HTR-8/SVneo (cell line): ENCODE measurements around the gene COL13A1.

Experiments used
- DNase-seq: peaks from one replicate; pipeline ENCODE4 v3.0.0; 2011; ENCODE audit warnings: low spot score, mixed read lengths; ENCODE audit not compliant: insufficient read length
- FAIRE-seq: peaks from 2 replicates; lab custom pipeline; 2011; peaks lifted over from hg19 to GRCh38; lab: Jason Lieb, UNC

COL13A1 gene

DNA sequence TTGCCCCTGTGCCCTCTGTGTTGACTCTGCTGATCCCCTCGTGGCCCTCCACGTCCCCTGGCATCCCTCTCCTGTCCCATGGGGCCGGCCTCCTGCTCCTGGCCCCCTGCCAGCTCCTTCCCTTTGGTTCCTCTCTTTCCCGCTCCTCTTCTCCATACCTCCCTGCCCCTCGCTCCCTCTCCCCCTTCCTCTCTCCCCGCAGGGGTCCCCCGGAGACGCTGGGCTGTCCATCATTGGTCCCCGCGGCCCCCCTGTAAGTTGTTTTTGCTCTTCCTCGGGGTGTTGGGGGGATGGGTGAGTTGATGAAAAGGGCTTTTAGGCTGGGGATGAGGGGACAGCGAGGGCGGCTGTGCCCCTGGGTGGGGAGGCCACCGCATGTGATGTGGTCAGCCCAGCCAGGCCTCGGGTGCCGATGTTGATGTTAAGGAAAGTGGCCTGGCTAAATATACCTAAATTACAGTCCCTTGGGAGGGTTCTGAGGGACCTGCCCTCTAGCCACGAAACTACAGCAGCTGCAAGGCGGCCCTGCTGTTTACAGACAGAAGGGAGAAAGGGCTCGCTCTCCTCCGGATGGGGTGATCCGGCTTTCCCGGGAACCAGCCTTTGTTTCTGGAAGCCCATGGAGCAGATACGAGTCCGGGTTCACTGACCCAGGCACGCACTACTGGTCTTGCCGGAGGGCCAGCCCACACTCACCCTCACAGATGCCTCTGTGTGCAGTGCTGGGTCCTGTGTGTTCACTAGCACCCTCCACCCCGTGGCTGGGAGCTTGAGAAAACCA is 78.8 kb downstream of the COL13A1 start:
- FAIRE-seq (no peak), DNase-seq (no peak)

GRCh38 chr10:69881202-69881601 is 79.5 kb downstream of the COL13A1 start:
- FAIRE-seq (no peak), DNase-seq (no peak)

- no peak for FAIRE-seq
Observed at GRCh38 chr10:69883310-69884023, 81.8 kb downstream of the COL13A1 start.

GRCh38 chr10:69884024-69884367 is 82.3 kb downstream of the COL13A1 start:
- no peak for DNase-seq
- no peak for FAIRE-seq

More at GRCh38 chr10:69883310-69884023, 81.8 kb downstream of the COL13A1 start:
- DNase-seq: no peak

DNA sequence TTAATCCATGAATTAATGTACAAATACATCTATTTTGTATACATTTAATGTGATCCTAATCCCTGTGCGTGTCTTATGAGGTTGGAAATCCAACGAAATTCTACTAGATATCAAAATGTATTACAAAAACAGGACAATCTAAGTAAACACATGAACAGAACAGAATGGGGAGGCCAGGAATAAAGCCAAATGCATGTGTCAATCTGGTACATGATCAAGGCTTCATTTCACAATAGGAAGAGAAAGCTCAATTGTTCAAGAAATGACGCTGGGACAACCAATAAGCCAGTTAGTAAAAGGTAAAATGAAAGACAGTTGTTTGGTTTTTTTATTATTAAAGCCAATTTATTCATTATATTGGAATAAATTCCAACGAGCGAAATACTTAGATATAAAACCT is 83.0 kb downstream of the COL13A1 start:
- FAIRE-seq (no peak), DNase-seq (no peak)

- FAIRE-seq: no peak
- no peak for DNase-seq
Observed at GRCh38 chr10:69885379-69886013, 83.8 kb downstream of the COL13A1 start.

DNA sequence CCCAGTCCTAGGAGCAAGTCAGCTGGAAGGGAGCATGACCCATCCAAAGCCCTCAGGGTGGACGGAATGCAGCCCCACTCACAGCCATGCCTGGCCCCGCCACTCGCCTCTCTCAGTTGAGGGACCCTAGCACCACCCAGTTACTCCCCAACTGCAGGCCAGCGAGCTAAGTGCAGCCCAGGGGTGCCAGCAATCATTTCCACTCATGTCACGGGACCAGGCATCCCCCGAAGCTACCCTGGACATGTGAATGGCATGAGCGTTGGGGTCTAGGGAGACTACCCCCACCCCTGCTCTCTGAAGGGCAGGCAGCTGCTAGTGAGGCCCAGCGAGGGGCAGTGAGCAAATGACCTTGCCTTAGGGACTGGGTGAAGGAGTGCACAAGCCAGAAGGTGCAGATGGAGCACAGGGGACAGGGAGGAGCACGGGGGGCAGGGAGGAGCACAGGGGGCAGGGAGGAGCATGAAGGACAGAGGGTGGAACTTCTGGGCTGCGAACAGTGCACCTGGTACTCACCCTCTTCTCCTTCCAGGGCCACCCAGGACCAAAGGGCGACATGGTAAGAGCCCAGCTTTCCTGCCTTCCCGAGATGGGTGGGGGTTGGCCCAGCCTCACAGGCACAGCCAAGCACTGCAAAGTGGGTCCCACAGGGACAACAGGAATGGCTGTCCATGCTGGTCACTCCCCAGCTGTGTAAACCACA is 87.3 kb downstream of the COL13A1 start:
- no peak for DNase-seq
- FAIRE-seq: no peak

GRCh38 chr10:69890065-69890847 is 88.5 kb downstream of the COL13A1 start:
- FAIRE-seq (no peak), DNase-seq (no peak)

- DNase-seq (no peak), FAIRE-seq (no peak)
Observed at GRCh38 chr10:69891057-69891617, 89.4 kb downstream of the COL13A1 start.

- DNase-seq: no peak
- no peak for FAIRE-seq
Observed at GRCh38 chr10:69892406-69892805, 90.7 kb downstream of the COL13A1 start.

DNA sequence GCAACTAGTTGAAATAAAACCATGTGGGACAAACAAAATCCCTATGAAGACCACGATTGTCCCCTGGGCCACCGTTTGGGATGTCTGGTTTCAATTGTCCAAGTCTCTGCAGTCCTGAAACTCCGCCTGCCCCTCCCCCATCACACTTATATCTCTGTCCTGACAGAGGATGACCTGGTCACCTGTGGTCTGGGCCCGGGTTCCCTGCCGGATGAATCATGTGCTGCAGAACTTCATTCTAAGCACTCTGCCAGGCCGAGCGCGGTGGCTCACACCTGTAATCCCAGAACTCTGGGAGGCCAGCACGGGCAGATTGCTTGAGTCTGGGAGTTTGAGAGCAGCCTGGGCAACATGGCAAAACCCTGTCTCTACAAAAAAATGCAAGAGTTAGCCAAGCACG is 91.1 kb downstream of the COL13A1 start:
- FAIRE-seq (no peak), DNase-seq (no peak)

DNA sequence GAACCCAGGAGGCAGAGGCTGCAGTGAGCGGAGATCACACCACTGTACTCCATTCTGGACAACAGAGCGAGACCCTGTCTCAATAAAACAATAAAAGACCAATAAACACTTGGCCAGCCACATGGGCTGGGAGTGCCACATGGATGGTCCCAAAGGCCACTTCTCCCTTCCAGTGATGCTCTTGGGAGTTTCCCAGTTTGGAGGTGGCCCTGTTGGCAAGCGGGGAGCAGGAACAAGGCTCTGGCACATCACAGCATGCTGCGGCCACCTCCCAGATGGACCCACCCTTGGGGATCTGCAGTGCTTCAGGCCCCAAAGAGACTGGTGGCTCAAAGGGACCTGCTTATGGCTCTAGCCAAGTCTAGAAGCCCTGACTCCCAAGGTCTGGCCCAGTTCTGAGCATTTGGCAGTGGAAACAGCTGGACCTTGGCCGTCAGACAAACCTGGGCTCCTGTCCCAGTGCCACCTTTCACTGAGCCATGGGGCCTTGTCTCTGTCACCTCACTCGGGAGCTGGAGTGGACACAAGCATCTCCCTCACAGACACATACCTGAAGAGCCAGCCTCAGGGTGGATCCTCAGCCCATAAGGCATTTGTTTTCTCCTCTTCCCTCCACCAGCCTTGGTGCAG is 91.7 kb downstream of the COL13A1 start:
- FAIRE-seq (no peak), DNase-seq (no peak)

DNA sequence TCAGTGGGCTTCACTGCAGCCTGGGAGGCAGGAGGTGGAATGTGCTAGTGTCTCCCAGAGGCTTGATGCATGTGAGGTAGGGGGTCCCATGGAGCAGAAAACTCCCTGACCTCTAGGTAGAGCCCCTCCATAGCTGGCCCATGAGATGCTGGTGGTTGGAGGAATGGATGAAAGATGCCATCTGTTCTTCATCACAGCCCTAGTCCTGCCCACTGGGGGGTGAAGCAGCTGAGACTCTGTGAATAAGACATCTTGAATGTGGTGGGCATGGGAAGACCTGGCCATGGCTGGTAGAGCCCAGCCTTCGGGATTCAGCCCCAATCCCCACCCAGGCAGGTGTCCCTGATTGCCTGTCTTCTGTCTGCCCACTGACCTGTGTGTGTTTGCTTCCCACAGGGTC is 92.5 kb downstream of the COL13A1 start:
- no peak for FAIRE-seq
- DNase-seq: no peak

GRCh38 chr10:69895759-69896158 is 94.1 kb downstream of the COL13A1 start:
- DNase-seq (no peak), FAIRE-seq (no peak)

DNA sequence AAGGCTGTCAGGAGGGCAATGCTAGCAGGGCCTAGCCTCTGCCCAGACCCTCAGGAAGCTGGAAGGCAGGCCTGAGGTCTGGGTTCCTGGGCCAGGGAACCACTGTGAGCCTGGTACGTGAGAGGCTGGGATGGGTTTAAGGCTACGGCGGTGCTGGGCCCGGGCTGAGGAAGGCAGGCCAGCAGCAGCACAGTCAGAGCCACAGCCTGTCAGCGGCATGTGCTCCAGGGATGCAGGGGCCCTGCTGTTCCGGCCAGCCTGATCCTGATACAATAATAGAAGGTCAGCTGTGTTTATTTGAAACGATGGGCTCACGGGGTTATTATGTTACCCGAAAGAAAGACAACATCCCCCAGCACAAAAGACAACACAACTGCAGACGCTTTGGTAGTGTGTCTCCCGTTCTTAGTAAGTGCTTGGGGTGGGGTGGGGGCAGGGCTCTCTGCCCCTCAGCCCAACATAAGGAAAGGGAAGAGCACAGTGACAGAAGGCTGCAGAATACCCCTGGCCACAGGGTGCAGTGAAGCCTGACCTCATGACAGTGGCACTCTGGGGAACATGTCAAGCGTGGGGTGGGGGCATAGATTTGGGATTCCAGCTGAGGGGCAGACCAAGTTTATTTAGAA is 95.0 kb downstream of the COL13A1 start:
- no peak for DNase-seq
- no peak for FAIRE-seq

GRCh38 chr10:69897432-69897831 is 95.7 kb downstream of the COL13A1 start:
- FAIRE-seq: no peak

GRCh38 chr10:69897999-69898398 is 96.3 kb downstream of the COL13A1 start:
- DNase-seq (no peak), FAIRE-seq (no peak)

More at GRCh38 chr10:69897432-69897831, 95.7 kb downstream of the COL13A1 start:
- no peak for DNase-seq

GRCh38 chr10:69898524-69898923 is 96.8 kb downstream of the COL13A1 start:
- DNase-seq: no peak
- FAIRE-seq: no peak

- FAIRE-seq: no peak
- no peak for DNase-seq
Observed at GRCh38 chr10:69898941-69899340, 97.2 kb downstream of the COL13A1 start.
